CD4-positive, alpha-beta T cell treated with Interleukin-12 subunit alpha and Interleukin-12 subunit beta, for 1 hour (primary cell): ENCODE data around the gene CS.
"Not testable (repeated sequence)": the region's sequence is repeated elsewhere in the genome, so short reads cannot be mapped to it uniquely, and the experiment has no call there.

ENCODE experiments used
- DNase-seq: peaks from one replicate; pipeline ENCODE4 v3.0.0-alpha.2; 2020

The CS gene

GRCh38 chr12:56317675-56318074 lies 17.5 kb upstream of the CS start:
- DNase-seq, result no peak

- DNase-seq, result peak; percentile 95
Measured at GRCh38 chr12:56315622-56316473, 15.7 kb upstream of the CS start, which contains the start of gene CNPY2. Gene CNPY2 (minus strand): TSS chr12:56315988. CDS start chr12:56315217, 771 bp downstream.

DNA sequence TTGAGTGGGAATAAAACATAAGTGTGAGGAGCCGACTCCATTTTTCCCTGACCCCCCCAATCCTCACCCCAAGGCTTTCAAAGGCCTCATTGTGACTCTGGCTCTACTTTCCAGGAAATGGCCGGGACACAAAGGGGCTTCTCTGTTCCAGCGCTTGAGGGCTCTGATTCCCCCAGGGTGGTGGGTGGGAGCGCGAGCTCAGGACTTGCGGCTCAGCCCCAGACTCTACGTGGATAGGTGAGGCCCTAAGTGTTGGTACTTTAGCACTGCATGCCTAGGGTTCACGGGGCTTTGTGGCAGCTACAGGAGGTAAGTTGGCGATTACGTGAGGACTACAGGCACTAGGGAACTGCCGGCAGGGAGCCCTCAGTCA lies 15.1 kb upstream of the CS start:
- DNase-seq, result no peak

- DNase-seq, result no peak
Measured at GRCh38 chr12:56311003-56311402, 10.9 kb upstream of the CS start.

DNA sequence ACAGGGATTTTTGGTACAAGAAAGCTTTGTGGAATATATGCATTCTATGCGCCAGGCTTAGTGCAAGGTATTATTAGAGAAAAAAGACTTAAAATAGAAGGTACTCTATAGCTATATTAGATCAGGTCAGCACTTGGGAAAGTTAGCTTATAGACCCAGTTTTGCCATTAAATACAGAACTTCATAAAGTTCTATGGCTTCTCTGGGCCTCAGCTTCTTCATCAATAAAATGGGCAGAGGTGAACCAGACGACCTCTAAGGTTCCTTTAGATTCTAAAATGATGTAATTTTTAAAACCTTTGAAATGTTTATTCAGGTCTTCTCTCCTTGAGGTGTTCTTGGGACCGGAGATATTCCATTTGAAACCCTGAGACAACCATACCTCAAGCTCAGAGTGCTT lies 8.6 kb upstream of the CS start:
- DNase-seq, result no peak

DNA sequence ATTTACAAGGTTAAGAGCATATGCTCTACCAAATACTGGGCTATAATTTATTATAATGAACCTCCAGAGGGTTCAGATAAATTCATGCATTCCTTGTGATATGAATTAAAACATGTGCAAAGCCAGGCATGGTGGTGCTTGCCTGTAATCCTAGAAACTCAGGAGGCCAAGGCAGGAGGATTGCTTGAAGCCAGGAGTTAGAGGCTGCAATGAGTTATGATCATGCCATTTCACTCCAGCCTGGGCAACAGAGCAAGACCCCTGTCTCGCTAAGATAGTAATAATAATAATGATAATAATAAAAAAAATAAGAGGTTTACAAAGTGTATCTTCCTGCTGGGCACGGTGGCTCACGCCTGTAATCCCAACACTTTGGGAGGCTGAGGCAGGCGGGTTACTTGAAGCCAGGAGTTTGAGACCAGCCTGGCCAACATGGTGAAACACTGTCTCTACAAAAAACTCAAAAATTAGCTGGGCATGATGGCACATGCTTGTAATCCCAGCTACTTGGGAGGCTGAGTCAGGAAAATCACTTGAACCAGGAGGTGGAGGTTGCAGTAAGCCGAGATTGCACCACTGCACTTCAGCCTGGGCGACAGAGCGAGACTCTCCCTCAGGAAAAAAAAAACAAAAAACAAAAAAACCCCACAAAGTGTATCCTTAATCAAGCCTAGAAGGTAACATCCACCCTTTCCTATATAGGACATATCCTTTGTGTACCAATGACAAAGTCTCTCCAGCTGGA lies 7.3 kb upstream of the CS start:
- DNase-seq, result no peak

GRCh38 chr12:56304872-56305590 lies 4.9 kb upstream of the CS start:
- DNase-seq, result no peak

DNA sequence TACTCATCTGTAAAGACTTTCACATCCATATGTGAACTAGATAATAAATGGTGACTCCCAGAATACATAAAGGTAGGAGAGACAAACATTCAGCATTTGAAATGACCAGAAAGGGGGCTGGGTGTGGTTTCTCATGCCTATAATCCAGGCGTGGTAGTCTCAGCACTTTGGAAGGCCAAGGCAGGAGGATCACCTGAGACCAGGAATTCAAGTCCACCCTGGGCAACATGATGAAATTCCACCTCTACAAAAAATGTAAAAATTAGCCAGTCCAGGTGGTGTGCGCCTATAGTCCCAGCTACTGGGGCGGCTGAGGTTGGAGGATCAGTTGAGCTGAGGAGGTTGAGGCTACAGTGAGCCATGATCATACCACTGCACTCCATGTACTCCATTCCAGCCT lies 4.1 kb upstream of the CS start:
- DNase-seq, result no peak

GRCh38 chr12:56300644-56301464 lies 724 bp upstream of the CS start:
- DNase-seq, result no peak

DNA sequence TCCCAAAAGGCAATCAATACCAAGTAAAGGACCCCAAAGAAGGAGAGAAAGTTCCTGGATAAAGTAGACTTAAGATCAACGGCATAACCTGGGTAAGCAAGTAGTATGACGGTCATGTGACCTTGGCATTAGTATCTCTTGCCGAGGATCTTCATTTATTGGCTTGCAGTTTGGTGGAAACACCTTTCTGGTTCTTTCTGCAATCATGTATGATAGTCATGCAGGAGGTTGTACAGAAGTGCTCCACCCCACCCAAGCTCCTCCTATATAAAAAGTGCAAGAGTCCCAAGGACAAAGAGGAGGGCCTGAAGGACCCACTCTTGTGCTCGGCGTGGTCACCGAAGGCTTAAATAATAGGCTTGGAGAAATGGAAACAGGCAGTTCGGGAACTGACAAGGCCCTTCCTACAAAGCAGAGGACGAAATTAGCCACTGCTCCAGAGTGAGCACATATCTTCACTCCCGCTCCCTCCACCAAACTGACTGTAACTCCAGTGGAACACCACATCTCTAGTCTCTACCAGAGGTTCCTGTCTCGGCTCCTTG lies 750 bp downstream of the CS start:
- DNase-seq, result peak; percentile 48

DNA sequence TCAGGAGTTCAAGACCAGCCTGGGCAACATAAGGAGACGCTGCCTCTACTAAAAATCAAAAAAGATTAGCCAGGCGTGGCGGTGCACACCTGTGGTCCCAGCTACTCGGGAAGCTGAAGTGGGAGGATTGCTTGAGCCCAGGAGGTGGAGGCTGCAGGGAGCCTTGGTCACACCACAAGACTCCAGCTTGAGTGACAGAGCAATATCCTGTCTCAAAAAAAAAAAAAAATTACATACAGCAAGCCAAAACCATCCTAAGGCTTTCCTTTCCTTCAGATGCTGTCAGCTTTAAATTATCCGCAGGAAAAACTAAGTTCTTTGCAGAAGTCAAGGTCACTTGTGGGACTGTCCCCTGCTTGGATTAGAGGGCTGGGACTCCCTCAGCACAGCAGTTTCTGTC lies 1.3 kb downstream of the CS start:
- no peak for DNase-seq

DNA sequence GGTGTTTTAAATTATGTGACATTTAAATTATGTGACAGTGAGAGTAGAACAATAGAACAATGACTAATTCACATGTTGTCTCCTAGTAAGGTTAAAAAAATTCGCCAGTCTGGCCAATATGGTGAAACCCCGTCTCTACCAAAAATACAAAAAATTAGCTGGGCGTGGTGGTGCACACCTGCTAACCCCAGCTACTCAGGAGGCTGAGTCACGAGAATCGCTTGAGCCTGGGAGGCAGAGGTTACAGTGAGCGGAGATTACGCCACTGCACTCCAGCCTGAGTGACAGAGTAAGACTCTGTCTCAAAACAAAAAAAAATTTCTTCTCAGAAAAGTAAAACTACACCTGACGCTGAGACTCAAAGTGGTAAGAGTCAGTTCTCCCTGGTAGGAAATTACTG lies 2.7 kb downstream of the CS start:
- no peak for DNase-seq

DNA sequence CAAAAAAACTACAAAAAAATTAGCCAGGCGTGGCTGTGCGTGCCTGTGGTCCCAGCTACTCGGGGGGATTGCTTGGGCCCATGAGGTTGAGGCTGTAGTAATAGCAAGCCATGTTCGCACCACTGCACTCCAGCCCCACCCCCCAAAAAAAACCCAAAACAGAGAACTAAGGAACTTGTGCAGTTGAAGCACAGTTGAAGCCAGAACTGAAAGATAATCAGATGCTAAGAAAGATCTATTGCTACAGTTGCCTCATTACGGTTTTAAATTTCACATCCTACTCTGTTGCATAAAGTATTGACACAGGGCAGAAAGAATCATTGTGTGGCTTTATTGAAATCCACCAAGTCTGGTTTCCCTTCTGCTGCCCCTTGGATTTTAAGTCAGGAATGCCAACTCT lies 3.8 kb downstream of the CS start:
- DNase-seq, result no peak

DNA sequence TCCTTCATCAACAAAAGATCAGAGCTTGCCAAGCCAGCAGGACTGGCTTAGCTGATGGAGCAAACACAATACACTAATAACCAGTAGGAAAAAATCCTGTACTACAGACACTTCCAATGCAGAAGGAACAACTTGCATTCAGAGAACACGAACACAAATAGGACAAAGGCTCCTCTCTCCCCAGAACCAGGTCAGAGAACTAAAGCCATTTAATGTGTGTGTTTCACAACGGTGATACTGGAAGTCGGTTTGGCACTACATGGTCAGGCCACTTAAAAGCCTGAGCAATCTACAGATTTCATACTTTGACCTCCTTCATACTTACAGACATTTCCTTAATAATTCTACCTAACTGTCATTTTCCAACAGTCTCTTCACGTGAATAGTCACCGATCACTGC lies 6.3 kb downstream of the CS start:
- DNase-seq, result no peak

DNA sequence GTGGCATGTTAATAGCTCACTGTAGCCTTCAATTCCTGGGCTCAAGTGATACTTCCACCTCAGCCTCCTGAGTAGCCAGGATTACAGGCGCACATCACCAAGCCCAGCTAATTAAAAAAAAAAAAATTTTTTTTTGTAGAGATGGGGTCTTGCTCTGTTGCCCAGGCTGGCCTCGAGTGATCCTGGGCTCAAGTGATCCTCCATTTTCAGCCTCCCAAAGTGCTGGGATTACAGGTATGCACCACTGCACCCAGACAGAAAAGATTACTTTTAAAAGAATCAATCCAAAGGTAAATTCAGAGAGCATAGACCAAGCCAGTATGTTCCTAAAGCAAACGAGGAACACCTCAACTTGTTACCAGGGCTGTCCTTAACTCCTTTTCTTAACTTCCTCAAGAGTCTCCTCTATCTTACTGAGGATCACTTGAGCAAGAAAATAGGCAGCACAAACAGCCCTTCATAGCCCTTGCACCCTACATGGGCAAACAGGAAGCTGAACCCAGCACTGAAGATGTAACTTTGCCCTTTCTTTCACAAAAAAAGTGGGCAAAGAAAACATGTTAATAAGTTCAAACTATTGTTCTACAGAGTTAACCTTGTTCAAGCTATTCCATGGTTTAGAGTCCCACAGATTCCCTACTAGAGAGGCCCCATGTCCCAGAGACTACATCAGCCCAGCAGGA lies 11.3 kb downstream of the CS start:
- no peak for DNase-seq

GRCh38 chr12:56286044-56286830 lies 13.9 kb downstream of the CS start:
- no peak for DNase-seq

DNA sequence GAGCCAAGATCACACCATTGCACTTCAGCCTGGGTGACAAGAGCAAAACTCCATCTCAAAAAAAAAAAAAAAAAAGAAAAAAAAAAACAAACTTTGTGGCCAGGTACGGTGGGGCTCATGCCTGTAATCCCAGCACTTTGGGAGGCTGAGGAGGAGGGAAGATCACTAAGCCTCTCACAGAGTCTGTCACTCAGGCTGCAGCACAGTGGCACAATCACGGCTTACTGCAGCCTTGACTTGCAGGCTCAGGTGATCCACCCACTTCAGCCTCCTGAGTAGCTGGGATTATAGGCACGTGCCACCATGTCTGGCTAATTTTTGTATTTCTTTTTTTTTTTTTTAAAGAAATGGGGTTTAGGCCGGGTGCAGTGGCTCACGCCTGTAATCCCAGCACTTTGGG lies 15.9 kb downstream of the CS start:
- DNase-seq, result not testable (repeated sequence)

- DNase-seq, result no peak
Measured at GRCh38 chr12:56282579-56282978, 17.6 kb downstream of the CS start.

GRCh38 chr12:56282030-56282429 lies 18.1 kb downstream of the CS start:
- no peak for DNase-seq

DNA sequence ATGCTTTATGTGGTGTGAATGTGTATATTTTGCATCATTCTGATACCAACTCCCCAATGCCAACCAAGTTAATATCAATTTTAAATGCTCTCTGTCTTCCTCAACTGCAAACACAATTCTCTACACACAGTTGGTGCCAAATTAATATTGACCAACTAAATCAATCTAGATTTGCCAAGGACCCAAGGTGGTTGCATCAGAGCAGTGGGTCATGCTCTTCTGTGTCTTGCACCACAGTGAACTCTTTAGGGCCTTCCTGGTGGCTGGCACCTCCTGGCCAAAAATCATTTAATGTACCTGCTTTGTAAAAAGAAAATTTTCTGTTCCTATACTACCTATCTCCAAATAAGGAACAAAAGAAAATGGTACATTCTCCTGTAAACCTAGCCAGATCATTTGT lies 19.3 kb downstream of the CS start:
- DNase-seq, result no peak

GRCh38 chr12:56278905-56279304 lies 21.2 kb downstream of the CS start:
- DNase-seq, result no peak
